Fibroblast of lung (primary cell): Measurements from ENCODE around the gene HRH1. TPM values are rescaled to one million over a fixed set of nuclear protein-coding genes. Genes with fewer than 3 reads are reported as not detected.

Experiments used
- DNase-seq, 2 donors: peaks; one replicate each; pipeline versions ENCODE4 v3.0.0 to v3.0.0-alpha.2; 2010; ENCODE audit warnings: low read depth in 2 of 2
- H2AFZ ChIP-seq: 2 replicates; pipeline ENCODE4 v1.5.1; 2012; ENCODE audit warnings: low read length, control low read depth, inconsistent platforms
- H3K27ac ChIP-seq: 2 replicates; pipeline ENCODE4 v1.5.1; 2011; ENCODE audit warnings: low read length, control low read depth; ENCODE audit not compliant: insufficient read depth
- H3K27me3 ChIP-seq: 2 replicates; pipeline ENCODE4 v1.5.1; 2011; ENCODE audit warnings: mild to moderate bottlenecking, low read length; ENCODE audit not compliant: control insufficient read depth, insufficient read depth
- H3K36me3 ChIP-seq: 2 replicates; pipeline ENCODE4 v1.5.1; 2011; ENCODE audit warnings: low read length; ENCODE audit not compliant: control insufficient read depth, insufficient read depth
- H3K4me1 ChIP-seq: 2 replicates; pipeline ENCODE4 v1.5.1; 2011; ENCODE audit warnings: low read length; ENCODE audit not compliant: control insufficient read depth, insufficient read depth; ENCODE audit errors: extremely low read depth
- H3K4me2 ChIP-seq: 2 replicates; pipeline ENCODE4 v1.5.1; 2011; ENCODE audit warnings: low read length, control low read depth; ENCODE audit not compliant: insufficient read depth; ENCODE audit errors: extremely low read depth
- H3K4me3 ChIP-seq, 4 experiments: fragments of 200-600 bp in 1 of 4; sonication (generic) in 1 of 4; replicated peaks in 1 of 4; 2 replicates each; pipeline ENCODE4 v1.5.1; 2011 to 2016; ENCODE audit warnings: low read length in 4 of 4, low read depth in 3 of 4, mild to moderate bottlenecking in 3 of 4, control low read depth in 2 of 4, inconsistent platforms in 1 of 4, mixed read lengths in 1 of 4; ENCODE audit not compliant: insufficient read depth in 1 of 4; ENCODE audit errors: control extremely low read depth in 1 of 4
- H3K79me2 ChIP-seq: 2 replicates; pipeline ENCODE4 v1.5.1; 2012; ENCODE audit warnings: mild to moderate bottlenecking, low read length, inconsistent platforms; ENCODE audit not compliant: control insufficient read depth, insufficient read depth
- H3K9ac ChIP-seq: 2 replicates; pipeline ENCODE4 v1.5.1; 2011; ENCODE audit warnings: mild to moderate bottlenecking, low read length, control low read depth; ENCODE audit not compliant: insufficient read depth
- H3K9me3 ChIP-seq: 2 replicates; pipeline ENCODE4 v1.5.1; 2012; ENCODE audit warnings: low read depth, low read length; ENCODE audit not compliant: control insufficient read depth, insufficient read depth
- H4K20me1 ChIP-seq: 2 replicates; pipeline ENCODE4 v1.5.1; 2011; ENCODE audit warnings: low read length; ENCODE audit not compliant: control insufficient read depth, insufficient read depth; ENCODE audit errors: extremely low read depth
- CTCF ChIP-seq, 2 donors: IDR thresholded peaks in 1 of 2; conservative IDR thresholded peaks in 1 of 2; 1 replicate in 1 of 2; 2 replicates in 1 of 2; pipeline ENCODE4 v1.5.1; 2011 to 2012; ENCODE audit warnings: low read length in 2 of 2, control low read depth in 1 of 2, inconsistent platforms in 1 of 2, low read depth in 1 of 2, mild to moderate bottlenecking in 1 of 2
- EZH2 ChIP-seq: IDR thresholded peaks from 2 replicates; pipeline ENCODE4 v1.5.1; 2012; ENCODE audit warnings: low read length, control low read depth, mild to moderate bottlenecking; ENCODE audit errors: missing control alignments
- polyA plus RNA-seq, 2 donors: library from polyadenylated mRNA; depleted of rRNA in 1 of 2; stranded (reverse) in 1 of 2; unstranded in 1 of 2; fragments of >200 nt; gene quantifications; 2 replicates each; pipeline ENCODE4 v1.2.1, GENCODE V29; 2011 to 2012; ENCODE audit warnings: missing spikeins in 1 of 2
- total RNA-seq: library from RNA; depleted of rRNA; stranded (reverse); fragments of >200 nt; gene quantifications from 2 replicates; pipeline ENCODE4 v1.2.1, GENCODE V29; 2014

Gene HRH1
- total and polyA plus RNA-seq, 2 donors (not counting 1 experiment from before 2014, with no cell fraction given), result 12.6 to 30.6 TPM

GRCh38 chr3:11150256-11150655, 4.0 kb upstream of the HRH1 start:
- H3K27ac ChIP-seq, result no peak overlapping the region
- no peak for TF ChIP-seq EZH2
- TF ChIP-seq CTCF (conservative IDR thresholded peaks at IDR 0.05 in 1 of 2, IDR thresholded peaks at IDR 0.05 in 1 of 2; ENCODE audit: low read depth in 1 of 2, low read length in 2 of 2), result no peak
- no peaks in the 10 kb centered on the region for H3K36me3 ChIP-seq
- no peaks in the 10 kb centered on the region for H4K20me1 ChIP-seq
- H3K9me3 ChIP-seq, result no peaks in the 10 kb centered on the region
- no peak overlapping the region for H3K4me3 ChIP-seq
- no peak overlapping the region for H3K9ac ChIP-seq
- H3K4me2 ChIP-seq, result no peak overlapping the region
- H3K4me1 ChIP-seq, result peaks cover 9% of the 10 kb centered on the region
- no peak for DNase-seq
- H2AFZ ChIP-seq, result no peak overlapping the region
- H3K79me2 ChIP-seq, result no peaks in the 10 kb centered on the region
- no peaks in the 10 kb centered on the region for H3K27me3 ChIP-seq

- no peak overlapping the region for H3K4me3 ChIP-seq
- H4K20me1 ChIP-seq, result no peaks in the 10 kb centered on the region
- no peak overlapping the region for H3K4me2 ChIP-seq
- H3K79me2 ChIP-seq, result peaks cover 15% of the 10 kb centered on the region
- no peaks in the 10 kb centered on the region for H3K36me3 ChIP-seq
- no peak overlapping the region for H3K27ac ChIP-seq
- TF ChIP-seq CTCF (conservative IDR thresholded peaks at IDR 0.05 in 1 of 2, IDR thresholded peaks at IDR 0.05 in 1 of 2; ENCODE audit: low read depth in 1 of 2, low read length in 2 of 2) (no peak), EZH2 (no peak)
- H3K9me3 ChIP-seq, result no peaks in the 10 kb centered on the region
- H2AFZ ChIP-seq, result no peak overlapping the region
- H3K27me3 ChIP-seq, result no peaks in the 10 kb centered on the region
- DNase-seq, result no peak
- H3K4me1 ChIP-seq, result peaks cover 5% of the 10 kb centered on the region
- no peak overlapping the region for H3K9ac ChIP-seq
These were observed 2.0 kb upstream of the HRH1 start for GRCh38 chr3:11152301-11152700.

GRCh38 chr3:11154953-11155325, 646 bp downstream of the HRH1 start:
- H3K9ac ChIP-seq, result peak overlapping the region; percentile 88
- peak in 1 of 2 donors; percentile 39 for DNase-seq
- no peaks in the 10 kb centered on the region for H3K27me3 ChIP-seq
- peaks cover 22% of the 10 kb centered on the region for H3K79me2 ChIP-seq
- H3K4me3 ChIP-seq, result peak overlapping the region; percentile 82 to 92 (median 86)
- peak overlapping the region; percentile 56 for H2AFZ ChIP-seq
- H3K36me3 ChIP-seq, result no peaks in the 10 kb centered on the region
- peak overlapping the region; percentile 99 for H3K4me2 ChIP-seq
- H3K4me1 ChIP-seq, result peaks cover 10% of the 10 kb centered on the region
- no peak for TF ChIP-seq EZH2
- TF ChIP-seq CTCF (conservative IDR thresholded peaks at IDR 0.05 in 1 of 2, IDR thresholded peaks at IDR 0.05 in 1 of 2; ENCODE audit: low read depth in 1 of 2, low read length in 2 of 2), result peak; percentile 4 to 28
- H4K20me1 ChIP-seq, result no peaks in the 10 kb centered on the region
- H3K27ac ChIP-seq, result peak overlapping the region; percentile 79
- H3K9me3 ChIP-seq, result no peaks in the 10 kb centered on the region
